B cell (primary cell): ENCODE results near the gene KIF3A. TPM values are rescaled to one million over a fixed set of nuclear protein-coding genes. Genes with fewer than 3 reads are reported as not detected.

Experiments
- ATAC-seq: fragments of 200-7000 bp; cut with Tn5 transposase; one replicate; pipeline ENCODE4 v1.10.0; 2021; ENCODE audit warnings: low read depth, mild to moderate bottlenecking, moderate number of reproducible peaks, moderate library complexity
- CTCF ChIA-PET: fragments of 350-600 bp; sonication (Branson Sonifier 250); formaldehyde crosslinking; loops from one replicate; lab custom pipeline; 2021; ENCODE audit warnings: antibody characterized with exemption, inconsistent platforms; lab: Charles Lee
- POLR2A ChIA-PET: fragments of 350-600 bp; sonication (Branson Sonifier 250); formaldehyde crosslinking; loops from one replicate; lab custom pipeline; 2021; ENCODE audit warnings: antibody characterized with exemption; lab: Charles Lee
- DNase-seq: peaks from one replicate; pipeline ENCODE4 v3.0.0; 2013
- H2AFZ ChIP-seq: 2 replicates; pipeline ENCODE4 v1.6.1; 2012; ENCODE audit warnings: mild to moderate bottlenecking, low read depth, low read length; ENCODE audit not compliant: insufficient read depth, poor library complexity, severe bottlenecking
- H3K27ac ChIP-seq, 2 donors: 1 replicate in 1 of 2; 2 replicates in 1 of 2; pipeline ENCODE4 v1.5.1; 2012 to 2013; ENCODE audit warnings: low read length in 2 of 2, mild to moderate bottlenecking in 2 of 2, moderate library complexity in 1 of 2
- H3K27me3 ChIP-seq, 4 experiments: fragments of 200-600 bp in 1 of 4; sonication (generic) in 1 of 4; replicated peaks in 1 of 4; 1 replicate in 2 of 4; 2 replicates in 2 of 4; pipeline versions ENCODE4 v1.6.1 to v1.7.0; 2013 to 2016; ENCODE audit warnings: low read length in 3 of 4, mild to moderate bottlenecking in 2 of 4, mixed read lengths in 1 of 4, moderate library complexity in 1 of 4; ENCODE audit not compliant: insufficient read depth in 4 of 4, control insufficient read depth in 3 of 4; ENCODE audit errors: control extremely low read depth in 1 of 4
- H3K36me3 ChIP-seq, 2 experiments: replicated peaks in 1 of 2; 1 replicate in 1 of 2; 2 replicates in 1 of 2; pipeline versions ENCODE4 v1.6.1 to v1.7.1; 2013; ENCODE audit warnings: low read length in 1 of 2; ENCODE audit not compliant: insufficient read depth in 2 of 2, control insufficient read depth in 1 of 2; ENCODE audit errors: control extremely low read depth in 1 of 2, extremely low read depth in 1 of 2
- H3K4me1 ChIP-seq, 2 donors: fragments of 200-600 bp in 1 of 2; sonication (generic) in 1 of 2; 1 replicate in 1 of 2; 2 replicates in 1 of 2; pipeline versions ENCODE4 v1.5.1 to v1.6.1; 2013 to 2017; ENCODE audit warnings: low read length in 2 of 2; ENCODE audit not compliant: control insufficient read depth in 2 of 2, insufficient read depth in 2 of 2
- H3K4me2 ChIP-seq: replicated peaks from 2 replicates; pipeline ENCODE3; 2012; ENCODE audit warnings: mild to moderate bottlenecking, low read depth, low read length; ENCODE audit not compliant: poor library complexity, severe bottlenecking
- H3K4me3 ChIP-seq, 5 experiments: fragments of 200-600 bp in 1 of 5; sonication (generic) in 1 of 5; 1 replicate in 3 of 5; 2 replicates in 2 of 5; pipeline versions ENCODE4 v1.5.1 to v1.7.0; 2011 to 2016; ENCODE audit warnings: low read length in 4 of 5, mild to moderate bottlenecking in 4 of 5, low read depth in 2 of 5, control low read depth in 1 of 5, moderate library complexity in 1 of 5; ENCODE audit not compliant: insufficient read depth in 1 of 5; ENCODE audit errors: control extremely low read depth in 1 of 5, extremely low read depth in 1 of 5
- H3K79me2 ChIP-seq: fragments of 200-600 bp; sonication (generic); one replicate; pipeline ENCODE4 v1.6.0; 2016; ENCODE audit warnings: low read length; ENCODE audit not compliant: control insufficient read depth, insufficient read depth
- H3K9ac ChIP-seq: fragments of 200-600 bp; sonication (generic); 2 replicates; pipeline ENCODE4 v1.6.1; 2017; ENCODE audit warnings: mild to moderate bottlenecking, low read length, moderate library complexity
- H3K9me3 ChIP-seq, 3 donors: one replicate each; pipeline versions ENCODE4 v1.6.1 to v1.7.1; 2013; ENCODE audit warnings: low read length in 2 of 3; ENCODE audit not compliant: control insufficient read depth in 2 of 3, insufficient read depth in 1 of 3; ENCODE audit errors: control extremely low read depth in 1 of 3
- H4K20me1 ChIP-seq: 2 replicates; pipeline ENCODE4 v1.6.0; 2012; ENCODE audit warnings: mild to moderate bottlenecking, low read length; ENCODE audit not compliant: insufficient read depth, control insufficient read depth, poor library complexity, severe bottlenecking
- H3K27ac Mint-ChIP-seq: one replicate; pipeline ENCODE4 v1.8.0; 2021; ENCODE audit warnings: mixed read lengths
- H3K27me3 Mint-ChIP-seq: one replicate; pipeline ENCODE4 v1.8.0; 2021; ENCODE audit warnings: mixed read lengths
- H3K4me1 Mint-ChIP-seq: one replicate; pipeline ENCODE4 v1.8.0; 2021; ENCODE audit warnings: mixed read lengths
- H3K4me3 Mint-ChIP-seq: one replicate; pipeline ENCODE4 v1.8.0; 2021; ENCODE audit warnings: mixed read lengths
- H3K9me3 Mint-ChIP-seq: one replicate; pipeline ENCODE4 v1.8.0; 2022; ENCODE audit warnings: mixed read lengths; ENCODE audit not compliant: insufficient read depth
- EZH2 ChIP-seq: IDR thresholded peaks from 2 replicates; pipeline ENCODE4 v1.6.1; 2012; ENCODE audit warnings: borderline replicate concordance, low read depth, mild to moderate bottlenecking, moderate library complexity, low read length; ENCODE audit not compliant: insufficient read depth, poor library complexity, severe bottlenecking
- WGBS: methylation state at CpG from one replicate; pipeline ENCODE4 v1.1.5; 2013; ENCODE audit warnings: missing lambda C conversion rate; ENCODE audit not compliant: insufficient coverage; 5-methylcytosine and 5-hydroxymethylcytosine counted together
- intact Hi-C: fragments of 100-400 bp; cut with micrococcal nuclease; formaldehyde crosslinking; loops from one replicate; pipeline ENCODE4 v1.10.0; 2022
- polyA plus RNA-seq: library from polyadenylated mRNA; depleted of rRNA; stranded (reverse); fragments of >200 nt; gene quantifications from 2 replicates; pipeline ENCODE4 v1.2.3, GENCODE V29; 2012
- total RNA-seq, 2 donors: library from RNA; stranded (reverse); fragments of 120-200 nt in 1 of 2; gene quantifications; 1 replicate in 1 of 2; 2 replicates in 1 of 2; pipeline versions ENCODE4 v1.2.3 to v1.2.4, GENCODE V29; 2013 to 2022
- TF ChIP-seq, protein P1 (sequence below): fragments of 200-600 bp; IDR thresholded peaks from one replicate; pipeline ENCODE4 v1.8.0; 2022; ENCODE audit warnings: antibody characterized with exemption, mild to moderate bottlenecking

The KIF3A gene
- total and polyA plus RNA-seq, 2 donors (not counting 1 experiment from before 2014, with no cell fraction given): 1.3 to 16.0 TPM

DNA sequence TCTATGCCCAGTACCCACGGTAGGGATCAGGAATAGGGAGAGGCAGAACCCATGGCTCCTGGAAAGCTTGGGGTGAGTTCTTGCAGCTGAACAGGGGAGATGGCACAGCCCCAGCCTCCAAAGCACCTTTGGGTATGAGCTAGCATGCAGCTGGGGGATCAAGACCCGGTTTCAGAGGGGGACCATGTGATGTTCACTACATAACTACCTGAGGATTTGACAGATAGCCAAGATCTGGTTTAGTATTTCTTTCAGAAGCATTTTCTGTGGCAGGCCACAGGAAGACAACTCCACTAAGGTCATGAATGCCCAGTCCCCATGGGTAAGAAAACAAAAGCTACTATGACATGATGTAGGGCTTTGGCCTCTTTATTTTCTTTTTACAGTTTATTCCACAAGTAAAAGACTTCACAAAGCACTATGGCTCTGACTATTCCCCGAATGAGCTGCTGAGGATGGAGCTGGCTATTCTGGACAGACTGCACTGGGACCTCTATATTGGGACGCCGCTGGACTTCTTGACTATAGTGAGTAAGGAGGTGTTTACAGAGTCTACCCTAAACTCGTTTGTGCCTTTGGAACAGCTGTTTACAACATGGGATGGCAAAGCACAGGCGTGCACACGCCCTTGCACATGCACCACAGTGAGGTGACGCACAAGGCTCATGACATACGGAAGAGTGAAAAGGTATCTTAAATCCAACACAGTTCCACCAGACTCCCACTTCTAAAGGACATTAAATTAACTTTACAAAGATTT is 13.3 kb upstream of the KIF3A start:
- no peak overlapping the region for H3K4me2 ChIP-seq
- H3K36me3 ChIP-seq: no peaks in the 10 kb centered on the region
- H3K27me3 ChIP-seq: peaks cover 0 to 27% (median 7%) of the 10 kb centered on the region in 4 experiments
- TF ChIP-seq, protein P1, sequence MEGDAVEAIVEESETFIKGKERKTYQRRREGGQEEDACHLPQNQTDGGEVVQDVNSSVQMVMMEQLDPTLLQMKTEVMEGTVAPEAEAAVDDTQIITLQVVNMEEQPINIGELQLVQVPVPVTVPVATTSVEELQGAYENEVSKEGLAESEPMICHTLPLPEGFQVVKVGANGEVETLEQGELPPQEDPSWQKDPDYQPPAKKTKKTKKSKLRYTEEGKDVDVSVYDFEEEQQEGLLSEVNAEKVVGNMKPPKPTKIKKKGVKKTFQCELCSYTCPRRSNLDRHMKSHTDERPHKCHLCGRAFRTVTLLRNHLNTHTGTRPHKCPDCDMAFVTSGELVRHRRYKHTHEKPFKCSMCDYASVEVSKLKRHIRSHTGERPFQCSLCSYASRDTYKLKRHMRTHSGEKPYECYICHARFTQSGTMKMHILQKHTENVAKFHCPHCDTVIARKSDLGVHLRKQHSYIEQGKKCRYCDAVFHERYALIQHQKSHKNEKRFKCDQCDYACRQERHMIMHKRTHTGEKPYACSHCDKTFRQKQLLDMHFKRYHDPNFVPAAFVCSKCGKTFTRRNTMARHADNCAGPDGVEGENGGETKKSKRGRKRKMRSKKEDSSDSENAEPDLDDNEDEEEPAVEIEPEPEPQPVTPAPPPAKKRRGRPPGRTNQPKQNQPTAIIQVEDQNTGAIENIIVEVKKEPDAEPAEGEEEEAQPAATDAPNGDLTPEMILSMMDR: no peak
- TF ChIP-seq EZH2: no peak
- Mint-ChIP-seq H3K4me3 (no peak overlapping the region), H3K27me3 (peaks cover 13% of the 10 kb centered on the region), H3K4me1 (peaks cover 14% of the 10 kb centered on the region), H3K27ac (peak overlapping the region; percentile 50), H3K9me3 (no peaks in the 10 kb centered on the region)
- H3K9ac ChIP-seq: no peak overlapping the region
- H2AFZ ChIP-seq: no peak overlapping the region
- ATAC-seq (no peak), DNase-seq (no peak)
- no peaks in the 10 kb centered on the region for H4K20me1 ChIP-seq
- intact Hi-C loops: no loop called here
- H3K27ac ChIP-seq: no peak overlapping the region
- 88% methylated on average over 9 of the region's 10 CpGs for WGBS
- ChIA-PET POLR2A (no interaction called here), CTCF (interaction anchor here (1.1 to 1.3 kb wide), 3 partner anchors 13 to 364 kb away, joined by 3 to 4 read pairs (median 3); partner anchors contain the start of gene KIF3A)
- H3K4me3 ChIP-seq: no peak overlapping the region
- H3K9me3 ChIP-seq: peaks cover 0 to 6% (median 0%) of the 10 kb centered on the region in 3 donors
- peaks cover 4 to 6% of the 10 kb centered on the region in 2 donors for H3K4me1 ChIP-seq
- H3K79me2 ChIP-seq: no peaks in the 10 kb centered on the region

DNA sequence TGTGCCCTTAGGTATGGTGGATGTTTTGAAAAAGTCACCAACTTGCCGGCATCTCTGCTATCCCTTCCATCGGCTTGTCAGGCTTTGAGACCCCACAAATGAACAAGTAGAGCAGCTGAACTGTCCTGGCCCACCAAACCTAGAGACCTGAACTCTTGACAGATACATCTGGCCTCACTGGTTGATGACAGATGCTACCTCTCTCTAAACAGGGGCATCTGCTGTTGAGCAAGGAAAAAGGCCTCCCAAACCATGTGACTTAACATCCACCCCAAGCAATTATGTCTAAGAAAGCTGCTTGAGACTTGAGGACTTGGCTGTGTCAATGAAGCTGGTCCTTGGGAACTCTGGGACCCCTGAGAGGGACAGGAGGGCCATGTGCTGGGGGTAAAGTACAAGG is 12.2 kb upstream of the KIF3A start:
- peaks cover 17% of the 10 kb centered on the region for H3K27me3 Mint-ChIP-seq
- no peaks in the 10 kb centered on the region for H4K20me1 ChIP-seq
- no peaks in the 10 kb centered on the region for H3K36me3 ChIP-seq
- no peak overlapping the region for H2AFZ ChIP-seq
- peaks cover 0 to 6% (median 0%) of the 10 kb centered on the region in 3 donors for H3K9me3 ChIP-seq
- H3K27ac ChIP-seq: no peak overlapping the region
- DNase-seq (no peak), ATAC-seq (no peak)
- TF ChIP-seq, protein P1: no peak
- no peak for TF ChIP-seq EZH2
- ChIA-PET CTCF (interaction anchor here (1.3 kb wide), 1 partner anchor 70 kb away, joined by 4 read pairs; no protein-coding TSS in a partner anchor), POLR2A (no interaction called here)
- peak overlapping the region; percentile 10 for H3K27ac Mint-ChIP-seq
- H3K4me3 ChIP-seq: no peak overlapping the region
- peaks cover 4 to 6% of the 10 kb centered on the region in 2 donors for H3K4me1 ChIP-seq
- no peak overlapping the region for H3K9ac ChIP-seq
- H3K9me3 Mint-ChIP-seq: no peaks in the 10 kb centered on the region
- no peaks in the 10 kb centered on the region for H3K79me2 ChIP-seq
- H3K4me2 ChIP-seq: no peak overlapping the region
- H3K4me1 Mint-ChIP-seq: peaks cover 14% of the 10 kb centered on the region
- intact Hi-C loops: no loop called here
- peak overlapping the region; percentile 32 for H3K4me3 Mint-ChIP-seq
- H3K27me3 ChIP-seq: peaks cover 0 to 32% (median 10%) of the 10 kb centered on the region in 4 experiments
- WGBS: no CpG with 5 or more reads among the region's 2 CpGs
